Dermis microvascular lymphatic vessel endothelial cell (primary cell): ENCODE data around the gene MAPT. TPM values are rescaled to one million over a fixed set of nuclear protein-coding genes. Genes with fewer than 3 reads are reported as not detected.
"Not testable (repeated sequence)": the region's sequence is repeated elsewhere in the genome, so short reads cannot be mapped to it uniquely, and the experiment has no call there.

ENCODE experiments used
- DNase-seq, 2 donors: peaks; one replicate each; pipeline versions ENCODE4 v3.0.0 to v3.0.0-alpha.2; 2010; ENCODE audit warnings: low read depth in 2 of 2
- total RNA-seq: library from RNA; depleted of rRNA; stranded (reverse); fragments of >200 nt; gene quantifications from 2 replicates; pipeline ENCODE4 v1.2.1, GENCODE V29; 2014

Gene MAPT
- total RNA-seq, 1 donor from 2014 or later: not detected

DNA sequence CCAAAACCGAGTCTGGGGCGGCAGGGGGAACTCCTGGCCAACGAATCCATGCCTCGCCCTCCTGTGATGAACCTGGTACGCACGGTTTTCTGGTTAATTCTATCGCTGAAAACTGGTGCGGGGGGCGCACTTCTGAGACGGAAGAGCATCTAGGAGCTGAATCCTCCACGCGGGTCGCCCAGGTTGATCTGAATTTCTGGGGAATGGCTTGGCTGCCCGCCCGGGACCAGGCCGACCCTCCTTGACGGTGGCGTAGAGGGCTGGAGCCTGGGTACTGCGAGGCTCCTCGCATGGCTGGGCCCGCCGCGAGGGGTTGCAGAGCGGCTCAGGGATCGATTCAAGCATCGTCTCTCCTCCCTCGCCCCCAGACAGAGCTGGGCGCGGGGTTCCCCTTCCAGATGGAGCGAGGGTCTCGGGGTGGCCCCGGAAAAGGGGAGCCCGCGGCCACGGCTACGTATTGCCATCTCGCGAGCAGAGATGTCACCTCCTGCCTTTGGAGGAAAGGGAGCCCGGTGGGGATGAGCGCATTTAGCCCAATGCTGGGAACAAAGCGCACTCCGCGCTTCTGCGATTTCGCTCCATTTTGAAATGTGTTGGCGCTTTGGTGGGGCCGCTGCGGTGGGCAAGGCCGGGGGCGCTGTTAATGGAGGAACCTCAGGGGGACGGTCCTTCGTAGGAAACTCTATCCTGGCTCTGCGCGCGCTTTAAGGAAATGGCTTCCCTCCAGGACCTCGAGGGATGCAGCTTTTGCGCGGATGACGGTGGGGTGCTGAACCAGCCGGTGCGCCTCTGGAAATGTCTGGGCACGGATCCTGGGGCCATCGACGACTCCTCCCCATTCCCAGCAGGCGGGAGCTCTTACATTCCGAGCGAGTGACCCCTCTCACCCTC, 2.7 kb downstream of the MAPT start:
- DNase-seq: no peak

DNA sequence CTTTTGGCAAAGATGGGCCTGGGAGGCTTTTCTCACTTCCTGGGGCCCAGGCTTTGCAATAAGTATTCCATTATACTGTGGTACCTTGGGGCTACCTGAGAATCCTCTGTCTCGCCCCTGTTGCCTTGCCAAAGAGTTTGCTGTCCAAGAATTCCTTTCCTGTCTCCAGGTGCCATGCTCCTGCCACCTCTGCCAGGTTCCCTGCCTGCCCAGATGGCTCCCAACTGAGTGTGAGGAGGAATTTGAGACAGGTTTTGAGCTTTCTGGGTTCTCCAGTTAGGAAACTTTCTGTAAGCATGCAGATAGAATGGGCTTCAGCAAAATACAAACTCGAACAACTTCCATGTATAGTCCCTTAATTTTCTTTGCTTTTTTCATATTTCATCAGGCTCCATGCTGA, 5.8 kb downstream of the MAPT start:
- no peak for DNase-seq

DNA sequence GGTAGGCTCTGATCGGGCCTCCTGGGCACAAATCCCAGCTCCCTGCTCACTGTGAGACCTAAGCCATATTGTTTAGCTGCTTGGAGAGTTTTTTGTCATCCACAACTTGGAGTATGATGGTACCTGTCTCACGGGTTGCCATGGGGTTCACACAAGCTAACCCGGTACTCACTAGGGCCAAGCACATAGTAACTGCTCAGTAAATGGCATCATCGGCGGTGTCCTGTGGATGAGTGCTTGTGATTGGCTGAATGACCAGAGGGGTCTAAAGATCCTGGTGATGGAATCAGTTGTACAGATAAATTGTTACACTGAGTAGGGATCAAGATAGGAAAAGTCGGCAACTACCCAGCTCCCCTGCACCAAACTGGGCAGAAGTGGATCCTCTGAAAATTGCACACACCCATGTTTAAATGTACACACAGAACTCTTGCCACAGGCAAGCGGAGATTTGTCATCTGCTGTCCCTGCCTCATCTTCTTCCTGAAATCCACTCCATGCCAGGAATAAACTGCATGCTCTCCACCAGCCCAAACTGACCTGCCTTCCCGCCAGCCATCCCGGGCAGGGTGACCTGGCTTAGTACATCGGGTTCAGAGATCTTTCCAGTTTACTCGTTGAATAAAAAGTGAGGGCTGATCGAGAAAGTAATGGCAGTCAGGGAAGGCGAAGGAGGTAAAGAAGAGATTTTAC, 6.5 kb downstream of the MAPT start:
- DNase-seq: no peak

DNA sequence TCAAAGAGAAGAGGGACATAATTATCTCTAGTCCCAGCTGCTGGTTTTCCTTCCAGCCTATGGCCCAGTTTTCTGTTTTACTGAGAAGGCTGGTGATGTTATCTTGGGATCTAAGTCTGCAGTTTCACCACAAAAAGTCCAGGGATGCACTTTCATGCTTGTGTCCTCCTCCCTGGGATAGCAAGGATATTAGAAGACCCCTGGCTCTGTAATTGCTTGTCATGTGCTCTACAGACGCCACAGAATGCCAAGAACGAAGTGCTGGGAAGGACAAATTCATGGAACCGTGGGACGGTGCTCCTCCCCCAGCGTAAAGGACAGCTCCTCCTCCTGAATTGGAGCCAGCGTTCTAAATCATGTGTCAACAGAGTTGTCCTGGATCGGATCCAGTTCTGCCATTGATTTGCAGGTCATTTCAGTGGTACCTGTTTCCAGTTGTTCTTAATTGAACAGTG, 8.6 kb downstream of the MAPT start:
- DNase-seq: no peak

GRCh38 chr17:45904866-45905265, 10.5 kb downstream of the MAPT start:
- DNase-seq: no peak

DNA sequence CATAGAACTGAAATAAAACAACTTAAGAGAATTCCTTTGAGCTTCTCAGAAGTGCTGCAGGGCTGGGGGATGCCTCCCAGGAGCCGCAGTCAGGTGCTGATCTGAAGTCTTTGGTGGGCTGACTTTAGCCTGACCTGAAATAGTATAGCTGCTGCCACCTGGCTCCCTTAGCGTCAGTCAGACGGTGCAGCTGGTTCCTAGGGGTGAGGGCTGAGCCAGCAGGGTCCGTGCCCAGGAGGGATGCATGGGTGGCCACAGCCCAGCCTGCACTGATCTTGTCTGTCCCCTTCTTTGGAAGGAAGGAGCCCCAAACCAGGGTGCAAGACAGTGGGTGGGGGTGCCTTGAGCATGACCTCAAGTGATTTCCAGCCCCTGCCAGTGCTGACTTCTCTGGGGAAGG, 11.5 kb downstream of the MAPT start:
- no peak for DNase-seq

- DNase-seq: no peak
Observed at GRCh38 chr17:45906237-45906636, 11.9 kb downstream of the MAPT start.

- DNase-seq: no peak
Observed at GRCh38 chr17:45906927-45907622, 12.7 kb downstream of the MAPT start.

DNA sequence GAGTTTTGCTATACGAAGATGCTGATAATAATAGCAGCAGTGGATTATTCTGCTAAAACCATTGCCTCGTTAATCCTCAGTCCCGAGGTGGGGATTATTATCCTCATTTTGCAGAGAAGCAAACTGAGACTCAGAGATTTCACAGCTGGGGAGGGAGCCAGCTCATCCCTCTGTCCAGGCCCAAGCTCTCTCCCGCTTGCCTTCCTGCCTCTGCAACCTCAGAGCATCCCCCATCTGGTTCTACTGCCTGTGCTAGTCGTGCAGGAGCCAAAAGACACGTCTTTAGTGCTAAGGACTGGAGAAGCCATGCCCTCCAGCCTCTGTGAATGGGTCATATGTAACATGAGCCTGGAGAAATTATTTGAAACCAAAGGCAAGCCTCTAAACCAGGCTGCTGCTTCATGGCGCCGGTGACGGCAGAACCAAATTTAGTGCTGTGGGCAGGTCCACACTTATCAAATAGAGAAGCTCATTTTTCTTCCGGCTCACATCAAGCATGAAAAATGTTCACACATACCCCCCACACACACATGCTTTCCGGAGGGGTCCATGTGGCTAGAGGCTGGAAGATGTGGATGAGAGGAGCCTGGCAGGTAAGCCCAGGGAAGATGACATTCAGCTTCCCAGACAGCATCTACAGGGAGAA, 13.5 kb downstream of the MAPT start:
- no peak for DNase-seq

DNA sequence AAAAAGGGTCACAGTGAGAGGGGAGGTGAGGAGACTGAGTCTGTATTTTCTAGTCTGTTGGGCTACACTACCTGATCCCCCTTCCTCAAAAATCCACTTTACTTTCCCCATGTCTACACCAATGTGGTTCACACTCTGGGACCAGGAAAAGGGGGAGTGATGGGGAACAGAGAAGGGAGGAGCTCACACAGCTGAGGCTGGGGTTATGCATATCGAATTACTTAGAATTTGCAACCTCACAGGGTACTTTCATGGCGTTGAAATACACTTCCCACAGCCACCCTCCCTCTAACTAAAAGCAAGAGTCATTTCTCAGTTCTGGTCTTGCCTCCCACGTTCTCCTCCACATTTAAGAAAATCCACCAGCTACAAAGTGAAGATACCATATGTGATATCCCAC, 14.1 kb downstream of the MAPT start:
- no peak for DNase-seq

- no peak for DNase-seq
Observed at GRCh38 chr17:45908935-45909334, 14.6 kb downstream of the MAPT start.

DNA sequence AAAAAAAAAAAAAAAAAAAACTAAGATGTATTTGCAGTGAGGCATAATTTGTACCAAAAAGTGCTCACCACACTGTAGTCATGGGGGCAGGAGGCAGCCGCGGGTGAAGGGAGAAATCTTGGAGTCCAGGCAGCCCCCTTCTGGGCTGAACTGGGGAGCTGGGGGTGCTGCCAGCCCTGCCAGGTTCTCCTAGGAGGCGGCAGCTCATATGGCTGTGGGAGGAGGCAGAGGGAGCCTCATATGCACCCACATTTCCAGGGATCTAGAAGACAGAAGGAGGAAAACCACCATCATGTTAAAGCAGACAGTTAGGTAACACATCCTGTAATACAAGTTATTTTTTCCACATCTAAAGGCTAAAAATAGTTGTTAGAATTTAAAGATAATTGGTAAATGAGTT, 16.3 kb downstream of the MAPT start:
- DNase-seq: no peak

- DNase-seq: no peak
Observed at GRCh38 chr17:45912319-45912718, 18.0 kb downstream of the MAPT start.

- not testable (repeated sequence) for DNase-seq
Observed at GRCh38 chr17:45913030-45913429, 18.7 kb downstream of the MAPT start.

- DNase-seq: no peak
Observed at GRCh38 chr17:45914047-45914717, 19.8 kb downstream of the MAPT start.

GRCh38 chr17:45915263-45915662, 20.9 kb downstream of the MAPT start:
- DNase-seq: no peak

DNA sequence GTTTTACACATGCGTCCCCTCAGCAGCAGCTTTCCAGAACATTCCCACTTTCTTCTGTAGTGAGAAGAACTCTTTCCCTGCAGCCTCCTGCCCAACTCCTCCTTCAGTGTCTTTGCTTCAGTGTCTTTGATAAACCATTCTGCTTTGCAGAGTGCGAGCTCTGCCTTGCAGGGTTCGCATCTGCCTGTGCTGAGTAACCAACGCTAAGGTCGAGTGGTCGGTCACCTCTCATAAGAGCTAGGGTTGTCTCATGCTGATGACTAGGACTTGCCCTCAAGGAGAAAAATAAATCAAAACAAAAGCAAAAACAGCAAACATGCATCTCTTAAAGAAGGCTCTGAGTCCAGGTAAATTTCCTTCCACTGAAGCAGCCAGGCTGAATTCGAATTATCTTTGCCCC, 22.7 kb downstream of the MAPT start:
- DNase-seq: no peak

DNA sequence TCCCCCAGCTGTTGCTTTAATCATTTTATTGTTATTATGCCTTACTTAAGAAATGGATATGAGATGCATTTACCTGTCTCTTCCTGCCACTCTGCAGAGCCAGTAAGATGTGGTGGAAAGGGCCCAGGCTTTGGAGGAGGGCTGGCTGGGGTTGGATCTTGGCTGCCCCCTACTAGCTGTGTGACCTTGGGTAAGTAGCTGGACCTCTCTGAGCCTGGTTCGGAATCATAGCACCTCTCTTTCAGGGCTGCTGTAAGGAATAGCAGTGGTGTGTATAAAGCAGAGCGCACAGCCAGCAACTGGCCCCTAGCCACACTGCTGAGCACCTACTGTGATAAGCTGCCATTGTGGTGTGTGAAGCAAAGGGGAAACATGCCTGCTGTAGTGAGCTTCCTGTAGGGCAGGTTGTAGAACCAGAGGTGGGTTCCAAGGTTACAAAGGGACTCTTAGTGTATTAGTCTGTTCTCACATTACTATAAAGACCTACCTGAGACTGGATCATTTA, 23.9 kb downstream of the MAPT start:
- no peak for DNase-seq

GRCh38 chr17:45919136-45919535, 24.8 kb downstream of the MAPT start:
- DNase-seq: no peak

DNA sequence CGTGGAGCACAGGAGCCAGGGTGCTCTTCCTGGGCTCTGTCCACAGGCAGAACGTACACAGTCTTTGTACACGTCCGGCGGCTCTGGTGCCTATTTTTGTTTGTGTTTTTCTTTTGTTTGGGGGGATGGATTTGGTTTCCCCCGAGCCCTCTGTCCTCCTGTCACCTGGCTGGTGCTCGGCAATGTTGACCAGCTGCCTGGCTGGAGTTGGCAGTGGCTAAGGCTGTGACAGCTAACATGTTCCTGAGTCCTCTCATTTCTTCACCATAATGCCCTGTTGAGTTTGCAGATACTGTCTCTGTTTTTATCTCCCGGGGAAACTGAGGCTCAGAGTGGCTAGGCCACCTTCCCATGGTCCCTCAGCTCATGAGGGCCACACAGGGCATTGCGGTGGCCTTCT, 25.7 kb downstream of the MAPT start:
- no peak for DNase-seq
